ENCODE data around the gene VWC2L. TPM values are rescaled to one million over a fixed set of nuclear protein-coding genes. Genes with fewer than 3 reads are reported as not detected.

Gene VWC2L
- total and polyA plus RNA-seq, 4 donors = not detected

DNA sequence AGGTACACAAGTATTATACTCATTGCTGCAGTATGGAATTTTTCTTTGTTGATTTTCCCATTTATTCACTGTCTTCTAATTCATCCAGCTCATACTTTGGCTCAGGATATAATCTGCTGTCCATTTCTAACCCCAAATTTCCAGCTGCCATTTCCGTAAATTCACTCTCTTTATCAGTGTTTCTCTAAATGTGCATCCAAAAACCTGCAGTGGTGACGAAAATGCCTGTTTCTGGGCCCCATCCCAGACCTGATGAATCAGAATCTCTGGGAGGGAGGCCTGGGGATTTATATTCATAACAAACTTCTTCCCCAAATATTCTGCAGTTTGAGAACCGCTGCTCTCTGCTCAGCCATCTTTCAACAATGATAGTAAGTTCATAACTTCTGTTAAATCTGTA is 86.6 kb downstream of the VWC2L start:
- no peaks in the 10 kb centered on the region for H3K4me1 ChIP-seq (ENCODE audit: control insufficient read depth in 4 of 4, insufficient read depth in 4 of 4, low read length in 3 of 4)
- H3K36me3 ChIP-seq (ENCODE audit: control insufficient read depth in 4 of 4, insufficient read depth in 3 of 4, low read depth in 1 of 4, low read length in 3 of 4) = no peaks in the 10 kb centered on the region
- H3K9ac ChIP-seq (ENCODE audit: low read depth in 1 of 2, low read length in 2 of 2) = no peak overlapping the region
- peaks cover 0 to 5% (median 1%) of the 10 kb centered on the region in 4 donors for H3K9me3 ChIP-seq (ENCODE audit: control insufficient read depth in 4 of 4, low read length in 3 of 4)
- WGBS = 70% methylated on average over 3 of the region's 3 CpGs
- TF ChIP-seq NR2F2 (IDR thresholded peaks at IDR 0.05) (no peak), SP1 (IDR thresholded peaks at IDR 0.05) (no peak), JUND (IDR thresholded peaks at IDR 0.05) (no peak), RXRA (IDR thresholded peaks at IDR 0.05) (no peak), HNF4A (conservative IDR thresholded peaks at IDR 0.05) (no peak), YY1 (IDR thresholded peaks at IDR 0.05) (no peak), FOXA2 (IDR thresholded peaks at IDR 0.05) (no peak), TAF1 (conservative IDR thresholded peaks at IDR 0.05) (no peak), FOXA1 (IDR thresholded peaks at IDR 0.05) (no peak), GABPA (IDR thresholded peaks at IDR 0.05 in 1 of 2, conservative IDR thresholded peaks at IDR 0.05 in 1 of 2) (no peak), CTCF (IDR thresholded peaks at IDR 0.05; ENCODE audit: low read depth, low read length, missing input control) (no peak), REST (IDR thresholded peaks at IDR 0.05) (no peak), HNF4G (IDR thresholded peaks at IDR 0.05) (no peak), EGR1 (IDR thresholded peaks at IDR 0.05; ENCODE audit: low read depth in 2 of 2) (no peak), ZBTB33 (IDR thresholded peaks at IDR 0.05) (no peak), RAD21 (IDR thresholded peaks at IDR 0.05) (no peak)
- TF ChIP-seq, protein P1, sequence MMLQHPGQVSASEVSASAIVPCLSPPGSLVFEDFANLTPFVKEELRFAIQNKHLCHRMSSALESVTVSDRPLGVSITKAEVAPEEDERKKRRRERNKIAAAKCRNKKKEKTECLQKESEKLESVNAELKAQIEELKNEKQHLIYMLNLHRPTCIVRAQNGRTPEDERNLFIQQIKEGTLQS (IDR thresholded peaks at IDR 0.05) = no peak
- TF ChIP-seq, protein P2, sequence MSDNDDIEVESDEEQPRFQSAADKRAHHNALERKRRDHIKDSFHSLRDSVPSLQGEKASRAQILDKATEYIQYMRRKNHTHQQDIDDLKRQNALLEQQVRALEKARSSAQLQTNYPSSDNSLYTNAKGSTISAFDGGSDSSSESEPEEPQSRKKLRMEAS (IDR thresholded peaks at IDR 0.05) = no peak
- no peak overlapping the region for H3K4me3 ChIP-seq (ENCODE audit: low read depth in 1 of 3, low read length in 3 of 3)
- DNase-seq (ENCODE audit: low spot score) = no peak
- H3K27ac ChIP-seq (ENCODE audit: low read depth in 1 of 2, low read length in 2 of 2) = no peak overlapping the region
- H3K27me3 ChIP-seq (ENCODE audit: control insufficient read depth in 4 of 4, insufficient read depth in 4 of 4, low read length in 3 of 4) = peaks cover 0 to 4% (median 0%) of the 10 kb centered on the region in 4 donors
